ENCODE data around the gene AQP1. TPM values are rescaled to one million over a fixed set of nuclear protein-coding genes. Genes with fewer than 3 reads are reported as not detected.

The AQP1 gene
- total and polyA plus RNA-seq, 11 donors: 113 to 420 (median 210) TPM

DNA sequence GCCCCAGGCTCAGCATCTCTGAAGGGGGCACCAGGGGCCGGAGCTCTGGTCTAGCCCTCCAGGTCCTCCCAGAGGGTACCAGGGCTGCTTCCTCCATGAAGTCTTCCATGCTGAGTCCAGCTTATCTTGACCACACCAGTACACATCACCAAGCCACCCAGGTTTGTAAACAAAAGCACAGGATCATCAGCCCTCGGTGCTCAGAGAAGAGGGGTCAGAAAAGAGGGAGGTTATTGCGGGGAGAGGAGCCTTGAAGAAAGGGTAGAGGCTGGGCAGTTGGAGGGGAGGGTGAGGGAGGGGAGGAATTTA is 23.9 kb downstream of the AQP1 start:
- ATAC-seq (no peak), DNase-seq (no peak)
- H3K27me3 ChIP-seq: no peaks in the 10 kb centered on the region
- TF ChIP-seq, protein P1, sequence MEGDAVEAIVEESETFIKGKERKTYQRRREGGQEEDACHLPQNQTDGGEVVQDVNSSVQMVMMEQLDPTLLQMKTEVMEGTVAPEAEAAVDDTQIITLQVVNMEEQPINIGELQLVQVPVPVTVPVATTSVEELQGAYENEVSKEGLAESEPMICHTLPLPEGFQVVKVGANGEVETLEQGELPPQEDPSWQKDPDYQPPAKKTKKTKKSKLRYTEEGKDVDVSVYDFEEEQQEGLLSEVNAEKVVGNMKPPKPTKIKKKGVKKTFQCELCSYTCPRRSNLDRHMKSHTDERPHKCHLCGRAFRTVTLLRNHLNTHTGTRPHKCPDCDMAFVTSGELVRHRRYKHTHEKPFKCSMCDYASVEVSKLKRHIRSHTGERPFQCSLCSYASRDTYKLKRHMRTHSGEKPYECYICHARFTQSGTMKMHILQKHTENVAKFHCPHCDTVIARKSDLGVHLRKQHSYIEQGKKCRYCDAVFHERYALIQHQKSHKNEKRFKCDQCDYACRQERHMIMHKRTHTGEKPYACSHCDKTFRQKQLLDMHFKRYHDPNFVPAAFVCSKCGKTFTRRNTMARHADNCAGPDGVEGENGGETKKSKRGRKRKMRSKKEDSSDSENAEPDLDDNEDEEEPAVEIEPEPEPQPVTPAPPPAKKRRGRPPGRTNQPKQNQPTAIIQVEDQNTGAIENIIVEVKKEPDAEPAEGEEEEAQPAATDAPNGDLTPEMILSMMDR (IDR thresholded peaks at IDR 0.05): no peak
- no peak for TF ChIP-seq POLR2A (IDR thresholded peaks at IDR 0.05)
- H3K36me3 ChIP-seq: no peaks in the 10 kb centered on the region
- H3K27ac ChIP-seq: peak overlapping the region in 2 of 12 donors; percentile 20 to 50
- H3K4me3 ChIP-seq: no peak overlapping the region
- H3K4me1 ChIP-seq: peaks cover 0 to 58% (median 32%) of the 10 kb centered on the region in 12 donors
- intact Hi-C loops (cut with DNase I): loop anchor here in 4 of 10 donors (5.0 to 10.0 kb wide), 4 partner anchors 42 to 133 kb away; no protein-coding TSS in a partner anchor
- WGBS, 4 donors: 89 to 94% (median 91%) methylated on average over 3 of the region's 3 CpGs
- H3K9me3 ChIP-seq: no peaks in the 10 kb centered on the region

DNA sequence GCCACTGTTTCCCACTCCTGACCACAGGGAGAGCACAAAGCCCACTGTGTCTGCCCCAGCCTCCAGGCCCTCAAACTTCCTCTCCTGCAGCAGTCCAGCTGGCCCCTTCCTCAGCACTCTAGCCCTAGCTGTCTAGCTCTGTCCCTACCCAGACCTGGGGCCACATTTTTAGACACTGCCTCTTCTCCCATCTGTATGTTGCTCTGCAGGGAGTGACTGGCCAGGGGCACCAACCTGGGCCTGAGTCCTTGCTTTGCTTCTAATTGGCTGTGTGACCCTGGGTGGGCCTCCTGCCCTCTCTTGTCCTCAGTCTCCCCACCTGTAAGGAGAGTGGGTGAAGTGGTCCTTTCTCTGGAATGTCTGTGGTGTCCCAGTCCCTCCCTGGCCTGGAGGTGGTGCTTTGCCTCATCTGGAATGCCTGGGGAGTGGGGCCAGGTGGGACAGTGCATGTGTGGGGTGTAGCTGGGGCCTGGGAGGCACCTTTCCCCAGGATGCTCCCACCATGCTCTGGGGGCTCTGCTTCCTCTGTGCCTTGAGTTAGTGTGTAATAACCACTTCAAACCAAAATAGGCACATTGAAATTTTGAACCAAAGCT is 25.1 kb downstream of the AQP1 start:
- ATAC-seq (no peak), DNase-seq (peak in 1 of 5 donors; percentile 26)
- Histone ChIP-seq H3K36me3 (no peaks in the 10 kb centered on the region), H3K27ac (no peak overlapping the region), H3K9me3 (no peaks in the 10 kb centered on the region), H3K4me1 (peaks cover 0 to 45% (median 20%) of the 10 kb centered on the region in 12 donors), H3K4me3 (no peak overlapping the region), H3K27me3 (no peaks in the 10 kb centered on the region)
- intact Hi-C loops (cut with DNase I): loop anchor here in 4 of 10 donors (5.0 to 10.0 kb wide), 4 partner anchors 41 to 134 kb away; no protein-coding TSS in a partner anchor
- TF ChIP-seq POLR2A (IDR thresholded peaks at IDR 0.05): no peak
- TF ChIP-seq, protein P1 (IDR thresholded peaks at IDR 0.05): no peak

DNA sequence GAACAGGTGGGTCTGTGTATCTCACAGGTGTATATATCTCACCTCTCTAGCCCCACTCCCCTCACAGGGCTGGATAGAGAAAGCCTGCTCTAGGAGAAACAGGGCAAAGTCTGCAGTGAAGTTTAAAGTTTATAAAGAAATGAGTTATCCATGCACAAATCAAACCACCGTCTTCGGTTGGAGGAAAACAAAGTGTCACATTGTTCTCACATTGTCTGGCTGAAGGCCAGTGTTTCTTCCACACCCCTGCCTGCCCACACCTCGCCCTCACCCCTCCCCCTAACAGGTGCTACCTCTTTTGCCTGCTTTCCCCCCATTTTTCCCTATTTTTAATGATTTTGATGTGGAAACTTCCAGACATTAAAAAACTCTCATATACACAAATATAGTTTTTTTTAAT is 25.8 kb downstream of the AQP1 start:
- WGBS, 4 donors: 35 to 47% (median 42%) methylated on average over 3 of the region's 3 CpGs
- DNase-seq (no peak), ATAC-seq (no peak)
- TF ChIP-seq, protein P1 (IDR thresholded peaks at IDR 0.05): no peak
- no peak for TF ChIP-seq POLR2A (IDR thresholded peaks at IDR 0.05)
- Histone ChIP-seq H3K9me3 (no peaks in the 10 kb centered on the region), H3K4me1 (peaks cover 0 to 39% (median 17%) of the 10 kb centered on the region in 12 donors), H3K4me3 (no peak overlapping the region), H3K27me3 (no peaks in the 10 kb centered on the region), H3K36me3 (no peaks in the 10 kb centered on the region), H3K27ac (no peak overlapping the region)
- intact Hi-C loops (cut with DNase I): loop anchor here in 4 of 10 donors (5.0 to 10.0 kb wide), 4 partner anchors 40 to 135 kb away; no protein-coding TSS in a partner anchor

DNA sequence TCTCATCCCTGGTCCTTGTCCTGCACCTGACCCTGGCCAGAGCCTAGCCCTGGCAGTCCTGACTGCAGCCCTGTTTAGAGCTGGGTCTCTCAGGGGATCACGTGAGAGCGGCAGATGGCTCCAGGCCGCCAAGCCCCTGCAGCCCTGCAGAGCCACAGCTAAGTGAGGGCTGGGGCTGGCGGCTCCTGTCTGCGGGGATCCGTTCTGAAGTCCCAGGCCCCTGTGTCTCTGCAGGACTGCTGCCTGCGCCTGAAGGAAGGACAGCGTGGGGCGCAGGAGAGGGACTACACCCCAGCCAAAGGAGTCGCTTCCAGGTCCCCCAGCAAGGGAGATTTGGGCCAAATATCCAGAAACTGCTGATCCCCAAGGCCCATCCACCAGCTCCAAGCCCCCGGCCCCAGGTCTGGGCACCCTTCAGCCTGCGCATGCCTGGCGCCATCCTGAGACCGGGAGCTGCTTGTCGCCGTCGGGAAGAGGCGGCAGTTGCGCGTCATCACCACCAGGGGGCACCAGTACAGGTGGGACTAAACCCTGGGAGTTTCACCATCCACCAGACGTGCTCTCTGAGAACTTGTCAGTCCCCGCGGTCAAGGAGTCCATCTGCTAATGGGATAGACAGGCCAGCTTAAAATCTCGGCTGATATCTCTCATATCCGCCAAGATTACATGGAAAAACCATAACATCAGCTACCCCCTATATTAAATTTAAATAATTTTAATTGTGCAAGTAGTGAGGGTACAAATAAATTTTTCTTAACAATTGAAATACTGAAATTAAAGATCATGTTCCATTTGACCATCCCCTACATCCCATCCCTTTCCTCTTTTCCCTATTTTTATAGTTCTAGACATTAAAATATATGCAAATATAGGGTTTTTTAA is 27.0 kb downstream of the AQP1 start:
- WGBS, 4 donors: 10 to 21% (median 12%) methylated on average over 17 to 25 of the region's 25 CpGs
- DNase-seq (peak; percentile 81 to 92 (median 85)), ATAC-seq (peak; percentile 72 to 90 (median 85))
- no peaks in the 10 kb centered on the region for H3K36me3 ChIP-seq
- H3K9me3 ChIP-seq: no peaks in the 10 kb centered on the region
- H3K27ac ChIP-seq: no peak overlapping the region
- intact Hi-C loops (cut with DNase I): loop anchor here in 5 of 10 donors (1.0 to 10.0 kb wide), 5 partner anchors 38 to 136 kb away; no protein-coding TSS in a partner anchor
- TF ChIP-seq, protein P1 (IDR thresholded peaks at IDR 0.05): peak; percentile 95 to 100 (median 98)
- TF ChIP-seq POLR2A (IDR thresholded peaks at IDR 0.05): no peak
- H3K4me1 ChIP-seq: peaks cover 0 to 31% (median 12%) of the 10 kb centered on the region in 12 donors
- peak overlapping the region in 7 of 12 donors; percentile 7 to 39 (median 31) for H3K4me3 ChIP-seq
- H3K27me3 ChIP-seq: no peaks in the 10 kb centered on the region
